Ammon's horn (tissue), 1 donor: ENCODE measurements around the gene DUSP8.

Experiments used
- DNase-seq: peaks from one replicate; pipeline ENCODE4 v3.0.0-alpha.2; 2016; ENCODE audit warnings: low spot score

Gene DUSP8

DNA sequence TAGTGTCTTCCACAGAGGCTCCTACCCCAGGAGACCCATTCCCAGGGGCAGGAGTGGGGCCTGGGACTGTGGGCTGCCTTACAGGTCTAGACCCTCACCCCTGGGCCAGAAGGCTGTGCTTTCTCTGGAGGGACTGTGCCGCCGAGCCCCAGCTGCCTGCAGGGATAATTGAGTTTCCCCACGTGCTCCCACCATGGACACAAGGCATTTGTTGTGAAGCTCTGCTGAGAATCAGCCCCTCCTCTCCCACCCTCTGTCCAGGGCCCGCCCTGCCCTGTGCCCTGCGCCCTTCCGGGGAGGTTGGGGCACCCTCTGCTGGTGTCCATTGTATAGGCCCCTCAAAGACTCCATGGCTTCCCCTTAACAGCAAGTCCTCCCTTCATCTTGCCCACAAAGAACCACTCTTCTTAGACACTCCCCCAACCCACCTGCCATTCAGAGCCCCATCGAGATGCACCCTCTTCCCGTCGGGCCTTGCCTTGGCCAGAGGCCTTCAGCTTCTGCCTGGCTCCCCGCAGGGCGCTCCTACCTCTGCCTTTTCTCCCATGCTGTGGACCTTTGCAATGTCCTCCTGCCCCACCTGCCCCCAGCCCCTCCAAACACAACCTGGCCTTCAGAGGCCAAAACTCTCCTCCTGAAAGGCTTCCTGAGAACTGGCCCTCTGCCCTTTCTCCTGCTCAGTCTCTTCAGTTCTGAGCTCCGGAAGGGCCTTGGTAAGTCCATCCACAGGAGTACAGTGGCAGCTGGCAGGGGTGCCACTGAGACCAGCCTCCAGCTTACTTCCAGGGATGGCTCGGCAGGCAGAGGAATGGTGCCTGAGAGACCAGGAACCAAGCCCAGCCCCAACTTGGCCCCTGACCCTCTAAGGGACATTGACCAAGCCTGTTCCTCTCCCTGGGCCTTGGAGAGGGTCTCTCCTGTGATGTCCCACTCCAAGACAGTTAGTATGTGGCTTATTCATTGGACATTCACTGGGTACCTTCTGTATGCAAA is 22.4 kb downstream of the DUSP8 start:
- DNase-seq = peak; percentile 86

DNA sequence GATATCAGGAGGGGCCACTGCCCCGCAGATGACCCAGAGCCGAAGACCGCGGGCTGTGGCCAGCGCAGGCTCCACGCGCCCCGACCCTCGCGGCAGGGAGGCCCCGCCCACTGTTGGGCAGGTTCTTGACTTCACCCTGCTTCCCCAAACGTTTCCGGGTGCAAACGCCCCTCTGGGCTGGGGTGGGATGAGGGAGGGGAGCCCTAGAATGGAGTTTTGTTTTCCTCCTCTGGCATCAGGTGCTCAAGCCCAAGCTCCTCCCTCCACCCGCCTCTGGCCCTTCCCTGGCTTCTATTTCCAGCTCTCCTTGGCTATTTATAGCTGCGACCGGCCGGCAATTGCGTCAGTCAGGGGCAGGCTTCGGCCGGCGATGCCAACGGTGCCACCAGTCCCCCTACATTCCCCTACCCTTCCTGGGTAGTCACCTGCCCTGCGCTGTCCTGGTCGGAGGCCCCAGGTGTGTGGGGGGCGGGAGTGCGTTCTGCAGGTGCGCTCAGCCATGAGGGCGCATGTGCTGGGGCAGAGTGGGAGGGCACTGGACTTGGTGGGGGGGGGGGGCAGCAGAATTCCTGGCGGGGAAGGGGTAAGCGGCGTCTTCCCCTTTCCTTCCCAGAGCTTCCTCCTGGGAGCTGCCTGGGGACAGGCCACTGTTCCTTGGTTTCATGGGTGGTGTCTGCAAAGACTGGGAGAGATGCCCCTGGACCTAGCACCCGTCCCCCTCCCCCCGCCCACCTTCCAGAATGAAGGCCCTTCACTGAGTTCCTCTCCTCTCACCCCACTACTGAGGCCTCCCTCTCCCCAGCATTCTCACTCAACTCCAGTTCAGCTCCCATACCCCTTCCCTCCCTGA is 23.6 kb downstream of the DUSP8 start:
- DNase-seq = peak; percentile 43

GRCh38 chr11:1547467-1548098 is 24.5 kb downstream of the DUSP8 start:
- no peak for DNase-seq

- DNase-seq = peak; percentile 56
These were observed 25.3 kb downstream of the DUSP8 start for GRCh38 chr11:1546536-1547466.

GRCh38 chr11:1546077-1546535 is 26.0 kb downstream of the DUSP8 start:
- no peak for DNase-seq

- no peak for DNase-seq
These were observed 26.6 kb downstream of the DUSP8 start for GRCh38 chr11:1545432-1545831.

DNA sequence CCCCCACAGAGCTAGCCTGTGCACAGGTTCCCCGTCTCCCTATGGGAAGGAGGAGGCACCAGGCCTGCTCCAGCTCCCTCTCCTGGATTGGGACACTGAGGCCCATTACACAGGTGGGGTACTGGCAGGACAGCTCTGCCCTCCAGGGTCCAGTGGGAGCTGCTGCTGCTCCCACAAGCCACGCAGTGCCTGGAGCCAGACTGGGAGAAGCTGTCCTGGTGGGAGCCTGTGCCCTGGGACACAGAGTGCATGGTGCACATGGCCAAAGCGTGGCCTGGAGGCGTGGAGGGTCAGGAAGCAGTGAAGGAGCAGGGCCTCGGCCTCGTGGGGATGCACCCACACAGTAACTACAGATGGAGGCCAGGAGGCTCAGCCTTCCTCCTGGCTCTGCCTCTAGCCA is 27.5 kb downstream of the DUSP8 start:
- DNase-seq = no peak

GRCh38 chr11:1543606-1544263 is 28.3 kb downstream of the DUSP8 start:
- no peak for DNase-seq

DNA sequence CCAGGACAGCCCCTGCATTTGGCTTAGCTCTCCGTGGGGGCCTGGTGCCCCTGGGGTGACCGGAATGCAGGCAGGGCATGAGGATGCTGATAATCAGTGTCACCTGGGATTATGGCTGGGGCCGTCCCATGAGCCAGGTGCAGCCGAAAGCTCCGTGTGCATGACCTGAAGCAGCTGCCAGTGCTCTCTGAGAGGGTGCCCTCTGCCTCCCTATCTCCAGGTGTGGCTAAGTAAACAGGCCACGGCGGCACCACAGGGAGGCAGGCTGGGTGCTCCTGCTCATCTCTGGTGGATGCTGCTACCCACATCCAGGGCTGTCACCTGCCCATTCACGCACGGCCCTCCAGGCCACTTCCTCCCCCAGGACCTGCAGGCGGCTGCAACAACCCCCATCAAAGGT is 29.8 kb downstream of the DUSP8 start:
- no peak for DNase-seq

DNA sequence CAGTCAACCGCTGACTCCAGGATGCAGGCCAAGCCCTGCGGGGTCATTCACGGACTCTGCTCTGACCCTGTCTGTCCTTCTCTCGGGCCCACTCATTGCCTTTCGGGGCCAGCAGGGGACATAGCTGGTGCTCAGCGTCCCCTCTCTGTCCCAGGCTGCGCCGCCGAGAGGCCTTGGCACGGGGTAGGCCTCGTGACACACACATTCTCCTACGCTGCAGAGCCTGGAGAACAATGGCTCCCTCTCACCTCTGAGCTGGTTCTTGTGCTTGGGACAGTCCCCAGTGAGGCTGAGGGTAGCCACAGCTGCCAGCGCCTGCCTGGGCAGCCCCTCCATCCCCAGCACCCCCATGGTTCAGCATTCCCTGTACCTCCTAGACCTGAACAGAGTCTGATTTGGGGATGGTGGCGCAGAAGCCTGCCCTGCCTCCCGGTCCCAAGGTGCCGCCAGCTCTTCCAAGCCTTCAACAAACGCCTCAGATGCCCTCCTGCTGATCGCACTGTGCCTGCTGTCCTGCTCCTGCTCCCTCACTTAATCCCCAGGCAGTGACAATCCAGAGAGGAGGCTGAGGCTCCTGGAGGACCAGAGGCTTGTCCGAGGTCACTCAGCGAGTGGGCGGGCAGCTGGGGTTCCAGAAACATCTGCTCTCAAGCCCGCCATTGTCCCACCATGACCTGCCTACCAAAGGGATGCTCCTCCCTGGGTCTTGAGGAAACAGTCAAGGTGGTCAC is 30.4 kb downstream of the DUSP8 start:
- DNase-seq = peak; percentile 92

DNA sequence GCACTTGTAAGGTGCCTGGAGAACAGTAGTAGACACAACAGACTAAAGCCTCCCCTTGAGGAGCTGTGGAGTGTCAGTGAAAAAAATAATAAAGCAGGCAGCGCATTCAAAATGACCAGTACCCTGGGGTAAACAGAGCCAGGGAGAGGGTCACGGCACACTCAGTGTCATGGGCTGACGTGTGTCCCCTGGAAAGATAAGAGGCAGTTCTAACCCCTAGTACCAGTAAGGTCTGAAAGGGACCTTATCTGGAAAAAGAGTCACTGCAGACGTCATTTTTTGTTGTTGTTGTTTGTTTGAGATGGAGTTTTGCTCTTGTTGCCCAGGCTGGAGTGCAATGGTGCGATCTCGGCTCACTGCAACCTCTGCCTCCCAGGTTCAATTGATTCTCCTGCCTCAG is 32.0 kb downstream of the DUSP8 start:
- DNase-seq = no peak

- no peak for DNase-seq
These were observed 33.9 kb downstream of the DUSP8 start for GRCh38 chr11:1538153-1538552.

DNA sequence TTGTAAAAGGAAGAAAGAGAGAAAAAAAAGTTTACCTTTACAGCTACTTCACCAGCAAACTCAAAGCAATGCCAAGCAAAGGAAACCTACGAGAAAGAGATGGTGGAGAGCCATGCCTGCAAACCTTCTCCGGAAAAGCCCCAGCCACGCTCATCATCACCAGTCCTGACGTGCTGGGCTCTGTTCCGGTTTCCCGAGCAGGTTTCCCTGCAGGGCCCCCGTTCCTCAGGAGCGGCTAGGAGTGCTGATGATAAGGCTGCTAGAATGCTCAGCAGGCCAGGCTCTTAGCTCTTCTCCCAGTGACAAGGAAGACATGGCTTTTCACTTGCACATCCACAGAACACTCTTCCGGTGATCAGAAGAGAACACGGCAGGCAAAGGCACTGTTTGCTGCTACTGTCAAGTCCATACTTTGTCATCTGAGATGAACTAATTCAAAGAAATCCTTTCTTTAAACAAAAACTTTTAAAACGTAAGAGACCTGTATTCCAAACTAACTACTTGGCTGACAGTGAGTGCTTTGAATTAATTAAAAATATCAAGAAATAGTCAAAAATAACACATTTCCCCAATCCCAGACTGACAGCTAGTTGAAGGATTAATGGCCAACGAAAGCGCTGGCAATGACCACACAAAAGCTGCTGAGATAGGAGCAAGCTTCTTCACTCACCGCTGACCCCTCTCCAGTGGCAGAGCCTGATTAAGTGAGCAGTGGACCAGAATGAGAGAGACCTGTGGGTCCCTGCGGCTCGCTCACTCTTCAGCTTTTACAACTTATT is 35.8 kb downstream of the DUSP8 start:
- no peak for DNase-seq

DNA sequence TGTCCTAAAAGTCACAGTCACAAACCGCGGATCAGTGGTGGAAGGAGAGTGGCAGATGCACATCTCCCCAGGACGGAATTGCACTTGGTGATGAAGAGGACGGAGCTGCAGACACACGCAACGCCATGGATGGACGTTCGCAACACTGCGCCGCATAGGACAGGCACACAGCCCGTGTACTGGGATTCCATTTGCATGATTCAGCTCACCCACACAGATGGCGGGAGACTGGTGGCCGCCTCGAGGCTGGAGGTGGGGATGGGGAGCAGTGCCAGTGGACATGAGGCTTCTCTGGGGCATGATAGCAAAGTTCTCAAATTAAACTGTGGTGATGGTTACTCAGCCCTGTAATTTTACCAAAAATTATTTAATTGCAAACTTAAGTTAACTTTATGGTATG is 37.4 kb downstream of the DUSP8 start:
- DNase-seq = no peak

DNA sequence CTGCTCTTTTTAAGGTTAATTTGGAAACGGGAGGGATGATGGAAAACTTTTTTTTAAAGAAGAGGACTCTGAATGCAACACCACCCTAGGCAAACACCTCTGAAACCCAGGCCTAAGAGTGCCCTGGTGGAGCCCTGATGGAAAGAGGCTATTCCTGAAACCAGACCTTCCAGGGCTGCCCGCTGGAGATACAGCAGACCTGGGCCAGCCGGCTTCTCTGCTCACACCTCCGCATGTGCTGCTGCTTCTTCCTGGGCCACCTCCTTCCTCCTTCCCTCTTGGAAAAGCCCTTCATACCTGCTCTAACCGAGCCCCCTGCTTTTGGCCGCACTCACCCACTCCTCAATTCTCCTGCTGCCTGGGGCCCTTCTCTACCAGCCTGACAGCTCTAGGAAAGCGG is 37.9 kb downstream of the DUSP8 start:
- DNase-seq = no peak

DNA sequence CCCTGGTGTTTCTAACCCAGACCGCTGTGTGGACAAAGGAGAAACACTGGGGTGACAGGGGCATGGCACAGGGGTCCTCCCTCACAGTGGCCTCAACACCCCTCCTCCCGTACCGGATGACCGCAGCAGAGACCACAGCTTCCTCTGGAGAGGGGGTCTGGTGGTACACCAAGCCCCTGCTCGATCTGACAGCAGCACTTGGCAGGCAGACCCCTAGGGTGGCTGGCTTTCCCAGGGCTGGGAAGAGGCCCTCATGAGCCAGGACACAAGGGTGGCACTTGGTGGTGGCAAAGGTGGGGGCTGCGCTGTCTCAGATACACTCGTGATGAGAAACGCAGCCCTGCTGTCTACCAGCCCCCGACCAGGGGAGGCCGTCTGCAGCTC is 38.7 kb downstream of the DUSP8 start:
- DNase-seq = no peak

- DNase-seq = no peak
These were observed 39.3 kb downstream of the DUSP8 start for GRCh38 chr11:1532606-1533341.

DNA sequence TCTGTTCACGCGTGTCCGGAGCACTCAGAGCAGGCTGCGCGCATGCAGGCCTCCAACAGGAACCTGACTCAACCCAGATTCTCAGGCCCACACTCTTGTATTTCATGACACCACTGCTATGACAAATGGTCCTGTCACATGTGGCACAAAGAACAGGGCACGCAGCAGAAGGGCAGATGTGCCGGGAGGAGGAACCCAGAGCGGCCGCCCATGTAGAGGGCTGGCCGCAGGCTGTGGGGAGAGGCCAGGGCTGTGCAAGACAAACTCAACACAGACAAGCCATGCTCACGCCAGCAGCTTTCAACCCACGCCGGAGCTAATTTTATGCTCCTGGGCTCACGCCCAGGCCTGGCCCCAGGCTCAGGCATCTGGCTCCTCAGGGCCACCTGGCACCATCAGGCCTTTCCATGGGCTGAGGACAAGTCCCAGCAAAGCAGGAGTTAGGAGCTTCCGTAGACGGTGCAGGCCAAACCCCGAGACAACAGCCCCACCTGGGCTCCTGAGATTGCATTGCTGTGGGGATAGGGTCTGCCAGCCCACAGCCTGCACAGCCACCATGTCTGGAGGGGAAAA is 40.0 kb downstream of the DUSP8 start:
- DNase-seq = peak; percentile 66
